ENCODE results near the gene IGFBP4. TPM values are rescaled to one million over a fixed set of nuclear protein-coding genes. Genes with fewer than 3 reads are reported as not detected.

IGFBP4 gene
- total and polyA plus RNA-seq, 4 donors: 74.1 to 649 (median 238) TPM

DNA sequence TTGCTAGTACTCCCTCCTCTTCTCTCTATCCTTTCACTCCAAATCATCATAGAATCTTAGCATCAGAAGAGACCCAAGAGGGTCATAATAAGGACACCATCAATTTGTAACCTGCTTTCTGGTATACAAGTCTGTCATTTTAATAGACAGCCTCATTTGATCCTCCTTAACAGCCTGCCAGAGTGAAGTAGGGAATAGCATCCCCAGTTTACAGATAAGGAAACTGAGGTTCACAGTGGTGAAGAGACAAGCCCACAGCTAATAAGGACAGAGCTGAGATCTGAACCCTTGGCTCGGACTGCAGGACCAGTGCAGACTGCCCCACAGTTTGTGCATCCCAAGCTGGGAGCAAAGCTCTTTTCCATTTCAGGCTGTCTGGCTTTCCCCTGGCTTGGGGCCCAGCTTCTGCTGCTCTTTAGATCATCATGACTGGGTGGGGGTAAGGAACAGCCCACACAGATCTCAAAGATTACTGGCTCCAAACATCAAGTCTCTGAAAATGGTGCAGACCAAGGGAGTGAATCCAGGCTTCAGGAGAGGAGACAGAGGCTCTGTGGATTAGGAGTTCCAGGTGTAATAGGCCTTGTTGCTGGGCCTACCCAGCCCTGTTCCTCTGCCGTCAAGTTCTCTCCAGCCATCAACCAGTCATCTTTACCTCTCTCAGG is 10.3 kb upstream of the IGFBP4 start:
- no peaks in the 10 kb centered on the region for H3K4me1 ChIP-seq (ENCODE audit: control insufficient read depth in 4 of 4, insufficient read depth in 4 of 4, low read length in 3 of 4)
- H3K27ac ChIP-seq (ENCODE audit: low read depth in 1 of 2, low read length in 2 of 2): no peak overlapping the region
- DNase-seq (ENCODE audit: low spot score): no peak

DNA sequence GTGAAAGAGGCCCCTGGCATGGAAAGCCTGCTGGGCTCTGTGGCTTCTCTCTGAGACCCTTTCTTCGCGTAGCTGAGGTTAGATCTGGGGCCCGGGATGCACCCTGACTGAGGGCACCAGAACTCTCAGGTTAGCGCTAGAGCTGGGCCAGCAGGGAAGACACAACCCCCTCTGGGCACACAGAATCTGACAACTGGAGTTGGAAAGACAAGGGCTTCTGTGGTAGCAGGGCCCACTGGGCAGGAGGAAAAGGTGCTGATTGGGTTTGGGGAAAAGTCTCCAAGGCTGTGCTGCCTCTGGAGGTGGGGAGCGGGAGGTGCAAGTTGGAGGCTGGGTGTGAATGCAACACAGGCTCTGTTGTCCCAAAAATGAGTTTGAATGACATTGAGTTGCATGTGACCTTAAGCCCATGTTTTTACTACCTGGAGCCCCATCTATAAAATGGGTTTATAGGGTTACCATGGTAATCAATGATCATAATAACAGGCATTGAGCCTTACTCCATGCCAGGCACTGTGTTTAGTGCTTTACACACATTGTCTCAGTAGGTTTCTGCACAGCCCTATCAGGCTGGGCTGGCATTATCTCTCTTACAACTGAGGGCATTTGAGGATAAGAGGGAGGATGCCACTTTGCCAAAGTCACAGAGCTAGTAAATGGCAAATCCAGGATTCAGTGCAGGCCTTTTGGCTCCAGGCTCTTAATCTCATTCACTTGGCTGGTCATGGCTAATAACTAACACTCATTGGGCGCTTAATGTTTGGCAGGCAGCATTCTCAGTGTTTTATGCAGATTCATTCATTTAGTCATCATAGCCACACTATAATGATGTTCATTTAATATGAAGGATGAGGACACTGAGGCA is 9.5 kb upstream of the IGFBP4 start:
- no peak overlapping the region for H3K4me3 ChIP-seq (ENCODE audit: low read depth in 1 of 3, low read length in 3 of 3)
- H3K27me3 ChIP-seq (ENCODE audit: control insufficient read depth in 4 of 4, insufficient read depth in 4 of 4, low read length in 3 of 4): no peaks in the 10 kb centered on the region
- WGBS: 96% methylated on average over 6 of the region's 6 CpGs
- TF ChIP-seq RAD21 (IDR thresholded peaks at IDR 0.05) (peak; percentile 35 to 65), HNF4G (IDR thresholded peaks at IDR 0.05) (no peak), SP1 (IDR thresholded peaks at IDR 0.05) (no peak), FOXA2 (IDR thresholded peaks at IDR 0.05) (no peak), YY1 (IDR thresholded peaks at IDR 0.05) (no peak)
- TF ChIP-seq, protein P1, sequence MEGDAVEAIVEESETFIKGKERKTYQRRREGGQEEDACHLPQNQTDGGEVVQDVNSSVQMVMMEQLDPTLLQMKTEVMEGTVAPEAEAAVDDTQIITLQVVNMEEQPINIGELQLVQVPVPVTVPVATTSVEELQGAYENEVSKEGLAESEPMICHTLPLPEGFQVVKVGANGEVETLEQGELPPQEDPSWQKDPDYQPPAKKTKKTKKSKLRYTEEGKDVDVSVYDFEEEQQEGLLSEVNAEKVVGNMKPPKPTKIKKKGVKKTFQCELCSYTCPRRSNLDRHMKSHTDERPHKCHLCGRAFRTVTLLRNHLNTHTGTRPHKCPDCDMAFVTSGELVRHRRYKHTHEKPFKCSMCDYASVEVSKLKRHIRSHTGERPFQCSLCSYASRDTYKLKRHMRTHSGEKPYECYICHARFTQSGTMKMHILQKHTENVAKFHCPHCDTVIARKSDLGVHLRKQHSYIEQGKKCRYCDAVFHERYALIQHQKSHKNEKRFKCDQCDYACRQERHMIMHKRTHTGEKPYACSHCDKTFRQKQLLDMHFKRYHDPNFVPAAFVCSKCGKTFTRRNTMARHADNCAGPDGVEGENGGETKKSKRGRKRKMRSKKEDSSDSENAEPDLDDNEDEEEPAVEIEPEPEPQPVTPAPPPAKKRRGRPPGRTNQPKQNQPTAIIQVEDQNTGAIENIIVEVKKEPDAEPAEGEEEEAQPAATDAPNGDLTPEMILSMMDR (IDR thresholded peaks at IDR 0.05; ENCODE audit: low read depth, low read length, missing input control): peak; percentile 48
- no peak overlapping the region for H3K27ac ChIP-seq (ENCODE audit: low read depth in 1 of 2, low read length in 2 of 2)
- no peak overlapping the region for H3K9ac ChIP-seq (ENCODE audit: low read depth in 1 of 2, low read length in 2 of 2)
- H3K9me3 ChIP-seq (ENCODE audit: control insufficient read depth in 4 of 4, low read length in 3 of 4): no peaks in the 10 kb centered on the region
- no peak for DNase-seq (ENCODE audit: low spot score)
- H3K4me1 ChIP-seq (ENCODE audit: control insufficient read depth in 4 of 4, insufficient read depth in 4 of 4, low read length in 3 of 4): no peaks in the 10 kb centered on the region
- H3K36me3 ChIP-seq (ENCODE audit: control insufficient read depth in 4 of 4, insufficient read depth in 3 of 4, low read depth in 1 of 4, low read length in 3 of 4): no peaks in the 10 kb centered on the region

More for the DNA sequence above, 10.3 kb upstream of the IGFBP4 start:
- Histone ChIP-seq H3K9me3 (ENCODE audit: control insufficient read depth in 4 of 4, low read length in 3 of 4) (no peaks in the 10 kb centered on the region), H3K4me3 (ENCODE audit: low read depth in 1 of 3, low read length in 3 of 3) (no peak overlapping the region), H3K36me3 (ENCODE audit: control insufficient read depth in 4 of 4, insufficient read depth in 3 of 4, low read depth in 1 of 4, low read length in 3 of 4) (no peaks in the 10 kb centered on the region), H3K27me3 (ENCODE audit: control insufficient read depth in 4 of 4, insufficient read depth in 4 of 4, low read length in 3 of 4) (no peaks in the 10 kb centered on the region), H3K9ac (ENCODE audit: low read depth in 1 of 2, low read length in 2 of 2) (no peak overlapping the region)
- 76% methylated on average over 2 of the region's 2 CpGs for WGBS
- TF ChIP-seq FOXA2 (IDR thresholded peaks at IDR 0.05) (no peak), EGR1 (IDR thresholded peaks at IDR 0.05; ENCODE audit: low read depth in 2 of 2) (no peak), TAF1 (conservative IDR thresholded peaks at IDR 0.05) (no peak)

DNA sequence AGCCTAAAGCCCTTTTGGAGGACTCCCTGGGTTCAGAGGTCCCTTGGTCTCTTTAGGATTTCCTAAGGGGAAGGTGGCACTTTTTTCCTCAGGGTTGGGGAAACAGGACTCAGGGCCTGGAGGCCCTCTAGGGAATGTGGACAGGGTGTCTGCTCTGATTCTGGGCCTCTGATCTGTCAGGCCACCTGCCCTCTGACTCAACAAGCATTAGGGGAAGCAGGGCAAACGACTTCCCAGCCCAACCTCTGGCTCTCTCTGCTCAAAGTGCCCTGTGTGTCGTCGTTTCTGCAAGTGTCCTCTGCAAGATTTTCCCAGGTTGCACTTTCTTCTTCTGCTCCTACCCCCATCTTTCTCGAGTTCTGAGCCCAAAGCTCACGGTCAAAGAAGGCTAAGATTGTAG is 6.6 kb upstream of the IGFBP4 start:
- Histone ChIP-seq H3K4me1 (ENCODE audit: control insufficient read depth in 4 of 4, insufficient read depth in 4 of 4, low read length in 3 of 4) (peaks cover 0 to 3% (median 0%) of the 10 kb centered on the region in 4 donors), H3K27me3 (ENCODE audit: control insufficient read depth in 4 of 4, insufficient read depth in 4 of 4, low read length in 3 of 4) (no peaks in the 10 kb centered on the region), H3K27ac (ENCODE audit: low read depth in 1 of 2, low read length in 2 of 2) (no peak overlapping the region), H3K4me3 (ENCODE audit: low read depth in 1 of 3, low read length in 3 of 3) (no peak overlapping the region), H3K9ac (ENCODE audit: low read depth in 1 of 2, low read length in 2 of 2) (no peak overlapping the region), H3K9me3 (ENCODE audit: control insufficient read depth in 4 of 4, low read length in 3 of 4) (no peaks in the 10 kb centered on the region), H3K36me3 (ENCODE audit: control insufficient read depth in 4 of 4, insufficient read depth in 3 of 4, low read depth in 1 of 4, low read length in 3 of 4) (no peaks in the 10 kb centered on the region)
- TF ChIP-seq YY1 (IDR thresholded peaks at IDR 0.05): no peak
- TF ChIP-seq RXRA (IDR thresholded peaks at IDR 0.05): no peak
- no peak for TF ChIP-seq GABPA (IDR thresholded peaks at IDR 0.05 in 1 of 2, conservative IDR thresholded peaks at IDR 0.05 in 1 of 2)
- WGBS: 82% methylated on average over 5 of the region's 5 CpGs
- DNase-seq (ENCODE audit: low spot score): no peak

Measured in liver (tissue), 9 donors.